GM21717 (cell line): ENCODE measurements around the gene MYO7B.

Experiments
- ATAC-seq: cut with Tn5 transposase; IDR thresholded peaks from one replicate; pipeline ENCODE4 v1.9.1; 2021; ENCODE audit warnings: mild to moderate bottlenecking, moderate library complexity; ENCODE audit not compliant: unreplicated experiment

MYO7B gene

GRCh38 chr2:127634626-127635379 lies 99.3 kb downstream of the MYO7B start:
- ATAC-seq, result no peak

- ATAC-seq, result no peak
Measured at GRCh38 chr2:127635380-127636237, 100.1 kb downstream of the MYO7B start.

- ATAC-seq, result no peak
Measured at GRCh38 chr2:127636248-127637235, 101.1 kb downstream of the MYO7B start.

GRCh38 chr2:127637236-127637630 lies 101.8 kb downstream of the MYO7B start:
- no peak for ATAC-seq

GRCh38 chr2:127637725-127638252 lies 102.3 kb downstream of the MYO7B start:
- no peak for ATAC-seq

- no peak for ATAC-seq
Measured at GRCh38 chr2:127638361-127639110, 103.1 kb downstream of the MYO7B start.

- no peak for ATAC-seq
Measured at GRCh38 chr2:127639111-127639474, 103.6 kb downstream of the MYO7B start.

- ATAC-seq, result no peak
Measured at GRCh38 chr2:127640082-127641072, 104.9 kb downstream of the MYO7B start.

GRCh38 chr2:127641133-127641532 lies 105.7 kb downstream of the MYO7B start:
- no peak for ATAC-seq

GRCh38 chr2:127641846-127642507 lies 106.5 kb downstream of the MYO7B start:
- no peak for ATAC-seq

- ATAC-seq, result no peak
Measured at GRCh38 chr2:127642706-127643438, 107.4 kb downstream of the MYO7B start.

- no peak for ATAC-seq
Measured at GRCh38 chr2:127643439-127644065, 108.1 kb downstream of the MYO7B start.

GRCh38 chr2:127644066-127645025 lies 108.9 kb downstream of the MYO7B start:
- ATAC-seq, result no peak

- ATAC-seq, result no peak
Measured at GRCh38 chr2:127645026-127645394, 109.5 kb downstream of the MYO7B start.

- ATAC-seq, result no peak
Measured at GRCh38 chr2:127645395-127646291, 110.2 kb downstream of the MYO7B start, which contains the start of gene GPR17. TSS of gene GPR17 (plus strand) at chr2:127646153. CDS start at chr2:127650736, 4,583 bp downstream.
